ENCODE data around the gene DLGAP5.

- no peak for TF ChIP-seq CTCF (IDR thresholded peaks at IDR 0.05; ENCODE audit: low read depth, low read length)
- no peak for TF ChIP-seq EZH2phosphoT487 (IDR thresholded peaks at IDR 0.05; ENCODE audit: low read depth)
These were observed 61.8 kb downstream of the DLGAP5 start for GRCh38 chr14:55129428-55130195.
